Choroid plexus epithelial cell (primary cell): ENCODE data around the gene FSTL5.

ENCODE experiments used
- DNase-seq: peaks from one replicate; pipeline ENCODE4 v3.0.0-alpha.2; 2010; ENCODE audit warnings: low read depth
- H3K4me3 ChIP-seq: 2 replicates; pipeline ENCODE4 v1.5.1; 2011; ENCODE audit warnings: low read depth, mild to moderate bottlenecking, control low read depth, low read length, moderate library complexity
- TF ChIP-seq, protein P1 (sequence below): conservative IDR thresholded peaks from 2 replicates; pipeline ENCODE4 v1.5.1; 2011; ENCODE audit warnings: low read depth, mild to moderate bottlenecking, control low read depth, inconsistent platforms, low read length, moderate library complexity

The FSTL5 gene

DNA sequence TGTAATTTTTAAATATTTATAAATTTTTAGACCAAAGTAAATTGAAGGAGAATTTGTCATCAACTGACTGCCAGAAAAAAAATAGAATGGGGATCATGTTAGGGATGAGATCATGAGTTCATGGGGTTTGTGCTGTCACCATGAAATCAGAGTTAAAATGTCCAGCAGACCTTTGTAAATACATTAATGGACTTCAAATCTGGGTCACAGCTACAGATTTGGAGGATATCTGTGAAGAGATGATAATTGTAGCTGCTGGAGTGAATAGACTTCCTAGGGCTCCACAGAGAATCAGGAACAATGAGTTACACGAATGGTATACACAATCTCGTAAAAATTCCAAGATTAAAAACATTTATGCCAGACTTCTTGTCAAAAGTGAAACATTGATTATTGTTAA lies 6.6 kb downstream of the FSTL5 start:
- DNase-seq = no peak
- TF ChIP-seq, protein P1, sequence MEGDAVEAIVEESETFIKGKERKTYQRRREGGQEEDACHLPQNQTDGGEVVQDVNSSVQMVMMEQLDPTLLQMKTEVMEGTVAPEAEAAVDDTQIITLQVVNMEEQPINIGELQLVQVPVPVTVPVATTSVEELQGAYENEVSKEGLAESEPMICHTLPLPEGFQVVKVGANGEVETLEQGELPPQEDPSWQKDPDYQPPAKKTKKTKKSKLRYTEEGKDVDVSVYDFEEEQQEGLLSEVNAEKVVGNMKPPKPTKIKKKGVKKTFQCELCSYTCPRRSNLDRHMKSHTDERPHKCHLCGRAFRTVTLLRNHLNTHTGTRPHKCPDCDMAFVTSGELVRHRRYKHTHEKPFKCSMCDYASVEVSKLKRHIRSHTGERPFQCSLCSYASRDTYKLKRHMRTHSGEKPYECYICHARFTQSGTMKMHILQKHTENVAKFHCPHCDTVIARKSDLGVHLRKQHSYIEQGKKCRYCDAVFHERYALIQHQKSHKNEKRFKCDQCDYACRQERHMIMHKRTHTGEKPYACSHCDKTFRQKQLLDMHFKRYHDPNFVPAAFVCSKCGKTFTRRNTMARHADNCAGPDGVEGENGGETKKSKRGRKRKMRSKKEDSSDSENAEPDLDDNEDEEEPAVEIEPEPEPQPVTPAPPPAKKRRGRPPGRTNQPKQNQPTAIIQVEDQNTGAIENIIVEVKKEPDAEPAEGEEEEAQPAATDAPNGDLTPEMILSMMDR = no peak
- no peak overlapping the region for H3K4me3 ChIP-seq

DNA sequence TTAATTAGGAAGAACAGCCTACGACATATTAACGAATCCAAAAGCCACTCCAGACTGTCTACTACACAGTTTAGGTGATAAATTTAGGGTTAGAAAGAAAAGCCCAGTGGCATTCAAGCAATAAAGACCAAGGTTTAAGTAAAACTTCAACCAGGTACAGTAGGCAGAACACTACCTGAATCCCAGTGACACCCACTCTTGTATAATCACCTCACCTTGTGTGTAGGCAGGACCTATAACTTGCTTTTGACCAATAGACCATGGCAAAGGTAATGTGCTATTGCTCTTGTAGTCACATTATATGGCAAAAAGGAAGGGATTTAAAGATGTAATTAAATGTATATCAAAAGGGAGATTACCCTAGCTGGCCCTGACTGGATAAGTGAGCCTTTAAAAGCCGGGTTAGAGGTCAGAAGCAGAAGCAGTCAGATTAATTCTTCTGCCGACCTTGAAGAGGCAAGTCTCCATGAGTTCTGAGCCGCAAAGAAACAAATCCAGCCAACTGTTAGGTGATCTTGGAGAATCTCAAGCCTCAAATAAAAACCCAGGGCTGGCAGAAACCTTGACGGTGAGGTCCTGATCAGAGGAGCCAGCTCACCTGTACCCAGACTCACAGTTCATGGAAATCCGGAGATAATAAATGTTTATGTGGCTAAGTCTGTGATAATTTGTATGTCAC lies 8.8 kb downstream of the FSTL5 start:
- DNase-seq = no peak
- H3K4me3 ChIP-seq = no peak overlapping the region
- TF ChIP-seq, protein P1 = no peak

DNA sequence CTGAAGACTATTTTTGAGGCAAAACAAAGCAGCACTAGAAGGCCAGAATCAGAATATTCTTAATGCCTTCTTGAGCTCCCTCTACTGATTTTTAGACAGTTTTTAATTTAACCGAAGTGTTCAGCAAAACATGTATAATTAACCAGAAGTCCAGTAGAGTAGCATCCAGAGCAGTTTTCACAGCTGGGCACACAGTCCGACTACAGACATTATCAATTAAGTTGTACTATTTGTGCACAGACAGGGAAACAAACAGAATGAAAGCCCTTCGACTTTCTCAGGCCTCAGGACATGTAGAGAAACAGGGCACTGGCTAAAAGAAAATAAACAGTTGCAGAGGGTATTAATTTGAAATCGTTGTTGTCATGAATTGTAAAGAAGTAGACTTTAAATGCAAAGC lies 11.9 kb downstream of the FSTL5 start:
- no peak for DNase-seq
- TF ChIP-seq, protein P1 = no peak

DNA sequence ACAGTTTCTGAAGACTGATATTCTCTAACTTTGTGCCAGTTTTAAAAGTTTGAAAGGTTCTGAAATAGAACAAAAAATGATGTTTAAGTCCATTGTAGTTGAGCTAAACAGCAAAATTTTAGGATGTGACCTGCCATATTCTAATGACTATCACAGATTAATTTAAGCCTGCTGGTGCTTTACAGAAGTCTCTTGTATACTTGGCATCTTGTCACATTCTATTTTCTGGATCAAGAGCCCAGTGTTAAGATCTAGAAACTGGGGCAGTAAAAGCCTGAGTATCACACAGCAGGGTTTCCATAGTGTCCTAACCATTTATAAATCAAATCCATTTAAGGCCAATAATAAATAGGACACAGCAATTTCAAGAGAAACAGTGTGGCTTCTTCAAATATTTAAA lies 12.4 kb downstream of the FSTL5 start:
- H3K4me3 ChIP-seq = no peak overlapping the region
- DNase-seq = no peak
- TF ChIP-seq, protein P1 = no peak

More for the DNA sequence above, 11.9 kb downstream of the FSTL5 start:
- H3K4me3 ChIP-seq = no peak overlapping the region

DNA sequence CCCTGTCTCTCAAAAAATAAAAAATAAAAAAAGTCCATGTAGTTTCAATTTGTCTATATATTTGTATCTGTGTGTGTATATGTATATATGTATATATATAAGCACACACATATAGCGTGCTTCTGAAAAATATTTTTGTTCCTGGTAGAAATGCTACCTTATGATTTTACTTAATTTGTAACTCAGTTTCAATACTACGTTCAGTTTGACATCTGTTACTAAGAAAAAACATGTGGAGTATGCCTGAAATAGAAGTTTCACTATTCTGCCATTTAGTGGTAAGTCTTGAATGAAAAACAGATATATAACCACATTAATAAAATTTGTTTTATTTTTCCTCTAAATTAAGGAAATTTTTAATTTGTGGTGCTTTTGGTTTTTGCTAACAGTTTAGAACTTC lies 14.2 kb downstream of the FSTL5 start:
- no peak overlapping the region for H3K4me3 ChIP-seq
- TF ChIP-seq, protein P1 = no peak
- DNase-seq = no peak

DNA sequence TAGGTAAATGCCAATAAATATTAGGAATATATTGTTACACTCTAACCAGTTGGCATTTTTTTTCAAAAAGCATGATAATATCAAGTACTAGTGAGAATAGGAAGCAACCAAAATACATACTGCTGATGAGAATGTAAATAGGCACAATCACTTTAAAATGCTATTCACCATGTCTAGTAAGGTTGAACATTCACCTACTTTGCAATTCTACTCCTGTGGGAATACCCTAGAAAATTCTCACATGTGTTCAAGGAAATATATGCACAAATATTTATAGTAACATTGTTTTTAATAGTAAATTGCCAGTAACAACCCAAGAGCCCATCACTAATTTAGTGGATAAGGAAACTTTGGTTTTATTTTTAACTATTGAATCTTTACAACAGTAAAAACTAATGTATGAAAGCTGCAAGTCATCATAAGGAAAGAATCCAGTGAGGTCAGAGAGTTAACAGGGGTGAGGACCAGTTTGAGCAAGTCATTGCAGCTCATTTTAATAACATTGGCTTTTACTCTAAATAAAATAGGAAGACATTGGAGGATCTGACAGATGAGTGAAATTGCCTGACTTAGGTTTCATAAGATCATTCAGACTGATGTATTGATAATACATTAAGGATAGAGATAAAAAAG lies 23.6 kb downstream of the FSTL5 start:
- H3K4me3 ChIP-seq = no peak overlapping the region
- TF ChIP-seq, protein P1 = no peak
- DNase-seq = no peak

DNA sequence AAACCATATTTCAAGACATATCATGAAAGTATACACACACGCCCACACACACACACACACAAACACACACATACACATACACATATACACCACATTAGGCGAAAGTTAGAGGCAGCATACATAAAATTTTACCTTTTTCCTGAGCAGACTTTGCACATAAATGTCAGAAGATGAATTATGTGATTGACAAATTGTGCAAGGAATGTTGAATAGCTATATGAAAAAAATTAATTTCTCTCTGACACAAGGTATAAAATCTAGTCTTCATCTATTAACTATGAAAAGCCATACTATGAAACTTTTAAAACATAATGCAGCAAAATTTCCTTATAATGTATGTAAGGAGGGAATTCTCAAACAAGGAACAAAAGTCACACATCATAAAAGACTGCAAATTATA lies 24.4 kb downstream of the FSTL5 start:
- no peak overlapping the region for H3K4me3 ChIP-seq
- TF ChIP-seq, protein P1 = no peak
- no peak for DNase-seq
